Cardiac muscle cell (in vitro differentiated cells and primary cell): ENCODE data around the gene ZBTB21. TPM values are rescaled to one million over a fixed set of nuclear protein-coding genes. Genes with fewer than 3 reads are reported as not detected.

Experiments used
- DNase-seq, 2 donors: peaks; one replicate each; pipeline versions ENCODE4 v3.0.0 to v3.0.0-alpha.2; 2010 to 2017; ENCODE audit warnings: low read depth in 1 of 2, low spot score in 1 of 2
- H3K27ac ChIP-seq: fragments of 200-600 bp; sonication (generic); 2 replicates; pipeline ENCODE4 v1.5.1; 2016
- H3K27me3 ChIP-seq: fragments of 200-600 bp; sonication (generic); 2 replicates; pipeline ENCODE4 v1.6.0; 2016; ENCODE audit warnings: control low read depth
- H3K36me3 ChIP-seq: fragments of 200-600 bp; sonication (generic); 2 replicates; pipeline ENCODE4 v1.5.1; 2016; ENCODE audit warnings: control low read depth
- H3K4me1 ChIP-seq: fragments of 200-600 bp; sonication (generic); 2 replicates; pipeline ENCODE4 v1.8.1; 2017; ENCODE audit warnings: low read depth, mild to moderate bottlenecking, mixed run types
- H3K4me3 ChIP-seq: fragments of 200-600 bp; sonication (generic); 2 replicates; pipeline ENCODE4 v1.5.1; 2016; ENCODE audit warnings: mild to moderate bottlenecking
- H3K9me3 ChIP-seq: fragments of 200-600 bp; sonication (generic); 2 replicates; pipeline ENCODE4 v1.5.1; 2017; ENCODE audit warnings: low read depth, mild to moderate bottlenecking, control low read depth
- polyA plus RNA-seq: library from polyadenylated mRNA; unstranded; fragments of >200 nt; fragmentation: Nextera tagmentation; extraction: Ambion mirVana; gene quantifications from 2 replicates; pipeline ENCODE4 v1.2.1, GENCODE V29; 2016
- total RNA-seq: library from RNA; depleted of rRNA; stranded (reverse); fragments of >200 nt; gene quantifications from 2 replicates; pipeline ENCODE4 v1.2.3, GENCODE V29; 2016
- TF ChIP-seq, protein P1 (sequence below): IDR thresholded peaks from 2 replicates; pipeline ENCODE4 v1.5.1; 2012; ENCODE audit warnings: low read depth, mild to moderate bottlenecking, low read length

The ZBTB21 gene
- total and polyA plus RNA-seq, 2 experiments from 2014 or later: 2.6 to 3.7 TPM

DNA sequence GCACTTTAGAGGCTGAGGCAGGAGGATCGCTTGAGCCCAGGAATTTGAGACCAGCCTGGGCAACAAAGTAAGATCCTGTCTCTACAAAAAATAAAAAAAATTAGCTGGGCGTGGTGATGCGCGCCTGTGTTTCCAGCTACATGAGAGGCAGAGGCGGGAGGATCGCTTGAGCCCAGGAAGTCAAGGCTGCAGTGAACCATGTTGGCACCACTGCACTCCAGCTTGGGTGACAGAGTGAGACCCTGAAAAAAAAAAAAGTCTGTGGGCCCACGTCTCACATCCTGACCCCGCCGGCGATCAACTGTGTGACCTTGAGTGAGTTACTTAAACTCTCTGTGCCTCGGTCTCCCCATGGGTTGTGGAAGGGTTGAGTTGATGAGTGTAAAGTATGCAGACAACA, 12.7 kb upstream of the ZBTB21 start:
- no peak for DNase-seq
- Histone ChIP-seq H3K4me1 (no peaks in the 10 kb centered on the region), H3K36me3 (no peaks in the 10 kb centered on the region), H3K4me3 (no peak overlapping the region), H3K9me3 (no peaks in the 10 kb centered on the region), H3K27ac (no peak overlapping the region), H3K27me3 (no peaks in the 10 kb centered on the region)
- TF ChIP-seq, protein P1, sequence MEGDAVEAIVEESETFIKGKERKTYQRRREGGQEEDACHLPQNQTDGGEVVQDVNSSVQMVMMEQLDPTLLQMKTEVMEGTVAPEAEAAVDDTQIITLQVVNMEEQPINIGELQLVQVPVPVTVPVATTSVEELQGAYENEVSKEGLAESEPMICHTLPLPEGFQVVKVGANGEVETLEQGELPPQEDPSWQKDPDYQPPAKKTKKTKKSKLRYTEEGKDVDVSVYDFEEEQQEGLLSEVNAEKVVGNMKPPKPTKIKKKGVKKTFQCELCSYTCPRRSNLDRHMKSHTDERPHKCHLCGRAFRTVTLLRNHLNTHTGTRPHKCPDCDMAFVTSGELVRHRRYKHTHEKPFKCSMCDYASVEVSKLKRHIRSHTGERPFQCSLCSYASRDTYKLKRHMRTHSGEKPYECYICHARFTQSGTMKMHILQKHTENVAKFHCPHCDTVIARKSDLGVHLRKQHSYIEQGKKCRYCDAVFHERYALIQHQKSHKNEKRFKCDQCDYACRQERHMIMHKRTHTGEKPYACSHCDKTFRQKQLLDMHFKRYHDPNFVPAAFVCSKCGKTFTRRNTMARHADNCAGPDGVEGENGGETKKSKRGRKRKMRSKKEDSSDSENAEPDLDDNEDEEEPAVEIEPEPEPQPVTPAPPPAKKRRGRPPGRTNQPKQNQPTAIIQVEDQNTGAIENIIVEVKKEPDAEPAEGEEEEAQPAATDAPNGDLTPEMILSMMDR: no peak

DNA sequence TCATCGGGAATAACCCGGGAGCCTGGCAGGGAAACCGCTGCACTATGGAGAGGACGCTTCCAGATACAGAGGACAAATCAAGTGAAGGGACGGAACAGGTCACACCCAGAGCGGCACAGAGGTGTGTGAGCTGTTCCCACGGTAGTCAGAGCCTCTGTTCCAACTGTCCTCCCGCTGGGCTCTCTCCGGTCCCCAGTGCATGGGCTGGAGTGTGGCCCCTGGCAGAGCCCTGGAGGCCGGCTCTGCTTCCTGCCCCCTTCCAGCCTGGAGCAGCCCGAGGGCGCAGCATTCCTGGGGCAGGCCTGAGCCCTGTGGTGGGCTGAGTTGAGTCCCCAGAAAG, 11.9 kb upstream of the ZBTB21 start:
- no peak for DNase-seq
- H3K4me1 ChIP-seq: no peaks in the 10 kb centered on the region
- TF ChIP-seq, protein P1: no peak
- no peaks in the 10 kb centered on the region for H3K27me3 ChIP-seq
- no peaks in the 10 kb centered on the region for H3K9me3 ChIP-seq
- no peak overlapping the region for H3K4me3 ChIP-seq
- H3K27ac ChIP-seq: no peak overlapping the region
- no peaks in the 10 kb centered on the region for H3K36me3 ChIP-seq

DNA sequence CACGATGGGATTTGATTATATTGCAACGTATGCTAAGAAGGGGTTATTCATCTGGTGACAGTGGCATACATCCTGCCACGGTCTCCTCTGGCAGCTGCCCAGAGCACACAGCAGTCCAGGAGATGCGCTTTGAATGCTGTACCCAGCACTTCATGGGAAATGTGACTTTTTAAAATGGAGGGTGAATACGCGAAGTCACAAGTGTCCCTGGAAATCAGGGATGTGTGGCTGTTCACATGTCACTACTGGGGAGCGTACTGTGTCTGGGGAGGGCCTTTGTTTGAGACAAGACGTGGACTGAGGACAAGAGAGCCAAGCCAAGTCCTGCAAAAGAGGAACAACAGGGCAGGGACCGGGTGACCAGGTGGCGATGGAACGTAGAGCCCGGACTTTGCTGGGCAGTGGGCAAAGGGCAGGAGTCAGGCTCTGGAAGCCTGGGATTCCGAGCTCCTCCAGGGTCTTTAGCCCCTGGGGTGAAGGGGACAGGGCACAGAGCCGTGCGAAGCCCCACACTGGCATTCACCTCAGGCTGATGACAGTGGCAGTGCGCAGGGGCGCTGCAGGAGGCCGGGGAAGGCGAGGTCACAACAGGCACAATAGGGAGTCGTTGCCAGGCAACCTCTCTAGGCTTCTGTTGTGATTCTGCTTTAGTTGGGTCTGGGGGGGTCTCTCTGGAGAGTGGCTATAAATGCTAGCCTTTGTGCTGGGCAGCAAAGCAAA, 11.4 kb upstream of the ZBTB21 start:
- Histone ChIP-seq H3K4me3 (no peak overlapping the region), H3K36me3 (no peaks in the 10 kb centered on the region), H3K9me3 (no peaks in the 10 kb centered on the region), H3K27me3 (no peaks in the 10 kb centered on the region), H3K27ac (no peak overlapping the region), H3K4me1 (no peaks in the 10 kb centered on the region)
- no peak for DNase-seq
- TF ChIP-seq, protein P1: no peak

DNA sequence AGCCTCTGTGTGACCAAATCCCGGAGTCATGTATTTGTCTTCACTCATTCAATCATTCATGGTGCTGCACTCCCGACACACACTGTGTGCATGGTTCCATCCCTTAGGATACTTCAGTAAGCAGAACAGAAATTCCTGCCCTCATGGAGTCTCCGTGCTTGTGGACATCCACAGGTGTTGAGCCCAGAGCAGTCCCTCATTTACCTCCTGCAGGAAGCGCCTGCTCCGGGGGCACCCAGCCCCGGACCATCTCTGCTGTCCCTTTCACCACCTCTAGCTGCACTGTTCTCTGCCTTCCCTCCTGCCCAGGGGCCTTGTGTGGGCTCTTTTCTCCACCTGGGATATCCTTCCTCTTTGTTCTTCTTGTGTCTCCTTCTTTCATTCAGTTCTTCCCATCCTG, 9.5 kb upstream of the ZBTB21 start:
- Histone ChIP-seq H3K27ac (no peak overlapping the region), H3K36me3 (no peaks in the 10 kb centered on the region), H3K27me3 (no peaks in the 10 kb centered on the region), H3K4me1 (no peaks in the 10 kb centered on the region), H3K4me3 (no peak overlapping the region), H3K9me3 (no peaks in the 10 kb centered on the region)
- no peak for DNase-seq
- TF ChIP-seq, protein P1: no peak

DNA sequence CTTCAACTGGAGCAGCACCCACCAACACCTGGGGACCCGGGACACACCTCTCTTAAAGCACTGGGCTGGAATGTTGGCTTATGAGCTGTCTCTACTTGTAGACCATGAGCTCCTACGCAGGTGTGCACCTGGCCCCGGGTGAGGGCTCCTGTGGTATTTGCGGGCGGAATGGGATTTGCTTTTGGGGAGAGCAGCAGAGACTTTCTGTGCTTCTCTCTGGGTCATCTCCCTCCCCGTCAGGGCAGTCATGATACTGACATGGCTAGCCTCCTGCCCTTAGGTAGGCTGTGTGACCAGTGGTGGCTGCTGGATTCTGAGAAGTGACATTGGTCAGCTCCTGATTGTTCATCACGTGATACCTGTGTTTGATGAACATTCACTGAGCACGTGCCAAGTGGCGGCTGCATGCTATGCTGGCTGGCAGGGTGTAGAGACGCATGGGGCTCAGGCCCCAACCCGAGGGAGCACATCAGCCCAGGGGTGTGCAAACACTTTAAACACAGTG, 9.0 kb upstream of the ZBTB21 start:
- no peaks in the 10 kb centered on the region for H3K36me3 ChIP-seq
- DNase-seq: no peak
- TF ChIP-seq, protein P1: no peak
- H3K4me1 ChIP-seq: no peaks in the 10 kb centered on the region
- H3K27ac ChIP-seq: no peak overlapping the region
- no peaks in the 10 kb centered on the region for H3K27me3 ChIP-seq
- no peak overlapping the region for H3K4me3 ChIP-seq
- no peaks in the 10 kb centered on the region for H3K9me3 ChIP-seq
